HL-60 (cell line): ENCODE data around the gene MPND.

Experiments
- DNase-seq, 2 experiments: peaks; one replicate each; pipeline ENCODE4 v3.0.0-alpha.2; 2010 to 2020; ENCODE audit warnings: low read depth in 1 of 2, low spot score in 1 of 2
- H3K27ac ChIP-seq: fragments of 250-450 bp; sonication (Bioruptor Pico); replicated peaks from 2 replicates; pipeline ENCODE4 v1.5.1; 2020; ENCODE audit warnings: mild to moderate bottlenecking, moderate library complexity
- H3K27me3 ChIP-seq: fragments of 250-450 bp; sonication (Bioruptor Pico); 2 replicates; pipeline ENCODE4 v1.5.1; 2021; ENCODE audit warnings: mild to moderate bottlenecking, moderate library complexity; ENCODE audit not compliant: insufficient read depth, poor library complexity, severe bottlenecking
- H3K4me3 ChIP-seq: replicated peaks from 2 replicates; pipeline ENCODE4 v1.5.1; 2011; ENCODE audit warnings: mild to moderate bottlenecking, control low read depth, low read length; ENCODE audit not compliant: insufficient read depth
- CTCF ChIP-seq: IDR thresholded peaks from one replicate; pipeline ENCODE4 v1.5.1; 2011; ENCODE audit warnings: low read length, control low read depth, inconsistent platforms; ENCODE audit not compliant: insufficient read depth
- GABPA ChIP-seq: IDR thresholded peaks from 2 replicates; pipeline ENCODE4 v1.6.1; 2012; ENCODE audit warnings: low read depth
- POLR2AphosphoS5 ChIP-seq: IDR thresholded peaks from 2 replicates; pipeline ENCODE4 v1.6.1; 2012; ENCODE audit warnings: low read depth
- REST ChIP-seq: IDR thresholded peaks from 2 replicates; pipeline ENCODE4 v1.6.1; 2012; ENCODE audit warnings: low read depth; ENCODE audit not compliant: insufficient replicate concordance
- SPI1 ChIP-seq: IDR thresholded peaks from 2 replicates; pipeline ENCODE4 v1.6.1; 2012; ENCODE audit warnings: low read depth, mild to moderate bottlenecking, borderline replicate concordance

The MPND gene

DNA sequence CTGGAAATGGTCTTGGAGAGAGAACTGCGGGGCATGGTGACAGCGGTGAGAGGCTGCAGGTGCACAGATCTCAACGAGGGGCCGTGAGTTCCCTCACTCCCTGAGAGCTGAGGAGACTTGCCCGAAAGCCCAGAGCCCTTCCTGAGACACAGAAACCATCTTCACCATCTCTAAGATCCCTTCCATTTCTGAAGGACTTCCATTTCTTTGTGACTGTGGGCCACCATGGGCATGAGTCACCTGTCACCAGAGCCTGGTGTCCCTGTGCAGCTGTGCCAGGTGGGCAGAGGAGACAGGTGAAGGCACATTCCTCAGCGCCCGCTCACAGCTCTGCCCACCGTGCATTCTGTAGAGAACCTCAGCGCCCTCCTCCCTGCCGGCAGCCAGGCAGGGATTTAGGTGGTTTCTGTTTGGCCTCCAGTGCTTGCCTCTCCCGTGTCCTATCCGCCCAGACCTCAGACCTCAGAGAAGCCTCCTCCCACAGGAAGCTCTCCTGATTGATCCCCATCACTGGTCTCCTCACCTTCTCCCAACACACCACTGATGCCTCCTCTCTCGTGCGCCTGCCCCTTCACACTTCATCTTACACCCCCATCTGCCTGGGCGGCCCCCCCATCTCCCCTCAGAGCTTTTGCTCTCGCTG lies 32.8 kb downstream of the MPND start:
- TF ChIP-seq POLR2AphosphoS5 (no peak), REST (no peak), SPI1 (no peak), CTCF (no peak), GABPA (no peak)
- no peak for DNase-seq
- peak overlapping the region; percentile 74 for H3K27ac ChIP-seq
- no peak overlapping the region for H3K4me3 ChIP-seq
- no peaks in the 10 kb centered on the region for H3K27me3 ChIP-seq

- no peak for DNase-seq
- TF ChIP-seq GABPA = no peak
- TF ChIP-seq POLR2AphosphoS5 = no peak
- TF ChIP-seq SPI1 = no peak
- TF ChIP-seq REST = no peak
- no peak for TF ChIP-seq CTCF
- Histone ChIP-seq H3K4me3 (no peak overlapping the region), H3K27me3 (no peaks in the 10 kb centered on the region), H3K27ac (no peak overlapping the region)
Observed at GRCh38 chr19:4376671-4376990, 33.3 kb downstream of the MPND start.

GRCh38 chr19:4376991-4377781 lies 33.8 kb downstream of the MPND start:
- no peak overlapping the region; the same call in 1 of the 2 replicates for H3K27ac ChIP-seq
- TF ChIP-seq REST = no peak
- TF ChIP-seq GABPA = no peak
- no peak for TF ChIP-seq CTCF
- no peak for TF ChIP-seq POLR2AphosphoS5
- no peak for TF ChIP-seq SPI1
- no peak for DNase-seq
- H3K27me3 ChIP-seq = no peaks in the 10 kb centered on the region
- H3K4me3 ChIP-seq = no peak overlapping the region
